C4-2B (cell line): ENCODE measurements around the gene MFAP1.
"Not testable (repeated sequence)": the region's sequence is repeated elsewhere in the genome, so short reads cannot be mapped to it uniquely, and the experiment has no call there.

ENCODE experiments used
- H3K27ac ChIP-seq: fragments of 450-650 bp; 2 replicates; pipeline ENCODE4 v1.5.1; 2017
- ZFX ChIP-seq: fragments of 450-650 bp; IDR thresholded peaks from 2 replicates; pipeline ENCODE4 v1.6.1; 2017
- TF ChIP-seq, protein P1 (sequence below): fragments of 450-650 bp; conservative IDR thresholded peaks from 2 replicates; pipeline ENCODE4 v1.5.1; 2017; ENCODE audit warnings: mild to moderate bottlenecking

MFAP1 gene

DNA sequence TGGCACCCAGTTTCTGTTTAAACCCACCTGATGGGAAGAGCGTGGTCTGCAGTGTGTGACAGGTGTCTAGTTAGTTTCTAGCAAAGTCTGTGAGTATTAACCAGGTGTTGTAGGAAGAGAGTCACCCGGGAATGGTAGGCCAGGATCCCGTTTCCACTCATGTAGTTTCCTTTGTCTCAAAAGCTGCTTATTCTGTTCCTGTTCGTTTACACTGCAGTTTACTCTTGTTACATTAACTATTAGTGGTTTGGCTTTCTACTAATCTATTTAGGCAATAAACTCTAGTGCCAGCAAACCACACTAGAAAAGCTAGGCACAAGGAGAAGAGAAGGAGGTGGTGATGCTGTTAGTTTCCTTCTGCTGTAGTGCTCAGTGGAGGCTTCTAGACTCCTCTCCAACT is 35.1 kb upstream of the MFAP1 start:
- H3K27ac ChIP-seq, result peak overlapping the region; percentile 19; the same call in 1 of the 2 replicates
- TF ChIP-seq, protein P1, sequence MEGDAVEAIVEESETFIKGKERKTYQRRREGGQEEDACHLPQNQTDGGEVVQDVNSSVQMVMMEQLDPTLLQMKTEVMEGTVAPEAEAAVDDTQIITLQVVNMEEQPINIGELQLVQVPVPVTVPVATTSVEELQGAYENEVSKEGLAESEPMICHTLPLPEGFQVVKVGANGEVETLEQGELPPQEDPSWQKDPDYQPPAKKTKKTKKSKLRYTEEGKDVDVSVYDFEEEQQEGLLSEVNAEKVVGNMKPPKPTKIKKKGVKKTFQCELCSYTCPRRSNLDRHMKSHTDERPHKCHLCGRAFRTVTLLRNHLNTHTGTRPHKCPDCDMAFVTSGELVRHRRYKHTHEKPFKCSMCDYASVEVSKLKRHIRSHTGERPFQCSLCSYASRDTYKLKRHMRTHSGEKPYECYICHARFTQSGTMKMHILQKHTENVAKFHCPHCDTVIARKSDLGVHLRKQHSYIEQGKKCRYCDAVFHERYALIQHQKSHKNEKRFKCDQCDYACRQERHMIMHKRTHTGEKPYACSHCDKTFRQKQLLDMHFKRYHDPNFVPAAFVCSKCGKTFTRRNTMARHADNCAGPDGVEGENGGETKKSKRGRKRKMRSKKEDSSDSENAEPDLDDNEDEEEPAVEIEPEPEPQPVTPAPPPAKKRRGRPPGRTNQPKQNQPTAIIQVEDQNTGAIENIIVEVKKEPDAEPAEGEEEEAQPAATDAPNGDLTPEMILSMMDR, result no peak
- no peak for TF ChIP-seq ZFX

DNA sequence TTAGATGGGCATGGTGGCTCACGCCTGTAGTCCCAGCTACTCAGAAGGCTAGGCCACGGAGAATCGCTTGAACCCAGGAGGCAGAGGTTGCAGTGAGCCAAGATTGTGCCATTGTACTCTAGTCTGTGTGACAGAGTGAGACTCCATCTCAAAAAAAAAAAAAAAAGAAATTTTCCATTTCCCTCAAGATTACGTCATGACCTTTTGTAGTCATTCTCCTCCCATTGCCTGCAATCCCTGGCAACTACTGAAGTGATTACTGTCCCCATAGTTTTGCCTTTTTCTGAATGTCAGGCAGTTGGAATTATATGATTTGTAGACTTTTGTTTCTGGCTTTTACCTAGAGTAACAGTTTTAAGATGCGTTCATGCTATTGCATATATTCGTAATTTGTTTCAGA is 30.3 kb upstream of the MFAP1 start:
- H3K27ac ChIP-seq, result no peak overlapping the region
- TF ChIP-seq, protein P1, result no peak
- no peak for TF ChIP-seq ZFX

DNA sequence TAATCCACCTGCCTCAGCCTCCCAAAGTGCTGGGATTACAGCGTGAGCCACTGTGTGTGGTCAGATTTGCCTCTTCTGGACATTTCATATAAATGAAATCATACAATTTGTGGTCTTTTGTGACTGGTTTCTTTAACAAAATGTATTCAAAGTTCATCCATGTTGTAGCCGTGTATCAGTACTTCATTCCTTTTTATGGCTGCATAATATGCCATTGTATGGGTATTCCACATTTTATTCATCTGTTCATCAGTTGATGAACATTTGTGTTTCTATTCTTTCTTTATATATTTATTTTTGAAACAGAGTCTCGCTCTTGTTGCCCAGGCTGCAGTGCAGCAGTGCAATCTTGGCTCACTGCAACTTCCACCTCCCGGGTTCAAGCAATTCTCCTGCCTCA is 28.1 kb upstream of the MFAP1 start:
- no peak overlapping the region for H3K27ac ChIP-seq
- TF ChIP-seq, protein P1, result no peak
- TF ChIP-seq ZFX, result no peak

DNA sequence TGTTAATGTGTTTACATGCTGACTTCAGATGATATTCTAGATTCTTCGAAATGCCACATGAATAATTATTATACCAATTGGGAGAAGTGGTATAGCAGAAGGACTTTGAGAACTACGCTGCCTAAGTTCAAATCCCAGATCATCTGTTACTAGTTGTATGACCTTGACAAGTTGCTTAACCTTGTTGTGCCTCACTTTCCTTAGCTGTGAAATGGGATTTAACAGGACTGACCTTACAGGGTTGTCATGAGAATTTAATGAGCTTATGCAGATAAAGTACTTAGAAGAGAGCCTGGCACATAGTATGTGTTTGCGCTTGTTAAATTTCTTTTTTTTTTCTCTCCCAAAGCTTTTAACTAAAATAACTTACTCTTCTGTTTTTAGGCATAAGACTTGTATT is 26.8 kb upstream of the MFAP1 start:
- no peak for TF ChIP-seq ZFX
- TF ChIP-seq, protein P1, result no peak
- H3K27ac ChIP-seq, result no peak overlapping the region

DNA sequence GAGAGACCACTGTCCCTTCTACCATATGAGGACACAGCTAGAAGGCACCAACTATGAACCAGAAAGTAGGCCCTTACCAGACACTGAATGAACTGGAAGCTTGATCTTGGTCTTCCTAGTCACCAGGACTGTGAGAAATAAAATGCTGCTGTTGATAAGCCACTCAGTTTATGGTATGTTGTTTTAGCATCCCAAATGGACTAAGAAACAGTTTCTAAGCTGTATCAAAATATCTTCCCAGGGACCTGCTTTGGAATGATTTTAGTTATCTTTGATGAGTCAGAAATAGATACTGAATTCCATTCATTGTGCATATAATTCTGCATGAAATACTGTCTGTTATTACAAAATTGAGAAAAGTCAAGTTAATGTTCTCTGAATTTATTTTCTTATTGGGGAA is 20.9 kb upstream of the MFAP1 start:
- no peak overlapping the region for H3K27ac ChIP-seq
- no peak for TF ChIP-seq ZFX

DNA sequence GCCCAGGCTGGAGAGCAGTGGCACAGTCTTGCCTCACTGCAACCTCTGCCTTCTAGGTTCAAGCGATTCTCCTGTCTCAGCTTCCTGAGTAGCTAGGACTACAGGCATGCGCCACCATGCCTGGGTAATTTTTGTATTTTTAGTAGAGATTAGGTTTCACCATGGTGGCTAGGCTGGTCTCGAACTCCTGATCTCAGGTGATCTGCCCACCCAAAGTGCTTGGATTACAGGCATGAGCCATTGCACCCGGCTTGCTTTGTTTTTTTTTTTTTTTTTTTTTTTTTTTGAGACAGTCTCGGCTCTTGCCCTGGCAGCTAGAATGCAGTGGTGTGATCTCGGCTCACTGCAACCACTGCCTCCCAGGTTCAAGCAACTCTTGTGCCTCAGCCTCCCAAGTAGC is 8.0 kb upstream of the MFAP1 start:
- not testable (repeated sequence) for H3K27ac ChIP-seq

DNA sequence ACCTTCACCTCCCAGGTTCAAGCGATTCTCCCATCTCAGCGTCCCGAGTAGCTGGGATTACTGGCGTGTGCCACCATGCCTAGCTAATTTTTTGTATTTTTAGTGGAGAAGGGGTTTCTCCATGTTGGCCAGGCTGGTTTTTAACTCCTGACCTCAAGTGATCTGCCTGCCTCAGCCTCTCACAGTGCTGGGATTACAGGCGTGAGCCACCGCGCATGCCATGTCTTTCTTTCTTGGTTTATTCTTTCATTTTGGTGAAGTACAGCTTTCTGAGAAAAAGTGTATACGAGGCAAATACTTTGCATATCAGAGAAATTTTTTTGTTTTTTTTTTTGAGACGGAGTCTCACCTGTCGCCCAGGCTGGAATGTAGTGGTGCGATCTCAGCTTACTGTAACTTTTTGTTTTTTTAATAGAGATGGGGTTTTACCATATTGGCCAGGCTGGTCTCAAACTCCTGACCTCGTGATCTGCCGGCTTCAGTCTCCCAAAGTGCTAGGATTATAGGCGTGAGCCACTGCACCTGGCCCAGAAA is 7.1 kb upstream of the MFAP1 start:
- not testable (repeated sequence) for H3K27ac ChIP-seq

DNA sequence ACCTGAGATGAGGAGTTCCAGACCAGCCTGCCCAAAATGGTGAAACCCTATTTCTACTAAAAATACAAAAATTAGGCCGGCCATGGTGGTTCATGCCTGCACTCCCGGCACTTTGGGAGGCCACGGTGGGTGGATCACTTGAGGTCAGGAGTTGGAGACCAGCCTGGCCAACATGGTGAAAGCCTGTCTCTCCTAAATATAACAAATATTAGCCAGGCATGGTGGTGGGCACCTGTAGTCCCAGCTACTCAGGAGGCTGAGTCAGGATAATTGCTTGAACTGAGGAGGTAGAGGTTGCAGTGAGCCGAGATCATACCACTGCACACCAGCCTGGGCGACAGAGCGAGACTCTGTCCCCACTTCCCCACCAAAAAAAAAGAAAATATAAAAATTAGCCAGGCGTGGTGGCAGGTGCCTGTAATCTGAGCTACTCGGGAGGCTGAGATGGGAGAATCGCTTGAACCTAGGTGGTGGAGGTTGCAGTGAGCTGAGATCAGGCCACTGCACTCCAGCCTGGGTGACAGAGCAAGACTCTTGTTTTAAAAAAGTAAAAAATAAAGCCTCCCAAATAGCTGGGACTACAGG is 6.3 kb upstream of the MFAP1 start:
- H3K27ac ChIP-seq, result not testable (repeated sequence)

DNA sequence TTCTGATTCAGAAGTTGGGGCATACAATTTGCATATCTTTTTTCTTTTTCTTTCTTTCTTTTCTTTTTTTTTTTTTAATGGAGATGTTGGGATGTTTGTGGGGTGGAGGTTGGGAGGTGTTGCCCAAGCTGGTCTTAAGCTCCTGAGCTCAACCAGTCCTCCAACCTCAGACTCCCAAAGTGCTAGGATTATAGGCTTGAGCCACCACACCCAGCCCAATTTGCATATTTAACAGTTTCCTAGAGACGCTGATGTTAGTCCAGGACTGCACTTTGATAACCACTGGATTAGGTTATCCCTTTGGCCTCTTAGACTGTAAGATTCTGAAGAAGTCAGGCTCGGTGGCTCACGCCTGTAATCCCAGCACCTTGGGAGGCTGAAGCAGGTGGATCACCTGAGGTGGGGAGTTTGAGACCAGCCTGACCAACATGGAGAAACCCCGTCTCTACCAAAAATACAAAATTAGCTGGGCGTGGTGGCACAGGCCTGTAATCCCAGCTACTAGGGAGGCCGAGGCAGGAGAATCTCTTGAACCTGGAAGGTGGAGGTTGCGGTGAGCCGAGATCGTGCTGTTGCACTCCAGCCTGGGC is 5.6 kb upstream of the MFAP1 start:
- not testable (repeated sequence) for H3K27ac ChIP-seq

DNA sequence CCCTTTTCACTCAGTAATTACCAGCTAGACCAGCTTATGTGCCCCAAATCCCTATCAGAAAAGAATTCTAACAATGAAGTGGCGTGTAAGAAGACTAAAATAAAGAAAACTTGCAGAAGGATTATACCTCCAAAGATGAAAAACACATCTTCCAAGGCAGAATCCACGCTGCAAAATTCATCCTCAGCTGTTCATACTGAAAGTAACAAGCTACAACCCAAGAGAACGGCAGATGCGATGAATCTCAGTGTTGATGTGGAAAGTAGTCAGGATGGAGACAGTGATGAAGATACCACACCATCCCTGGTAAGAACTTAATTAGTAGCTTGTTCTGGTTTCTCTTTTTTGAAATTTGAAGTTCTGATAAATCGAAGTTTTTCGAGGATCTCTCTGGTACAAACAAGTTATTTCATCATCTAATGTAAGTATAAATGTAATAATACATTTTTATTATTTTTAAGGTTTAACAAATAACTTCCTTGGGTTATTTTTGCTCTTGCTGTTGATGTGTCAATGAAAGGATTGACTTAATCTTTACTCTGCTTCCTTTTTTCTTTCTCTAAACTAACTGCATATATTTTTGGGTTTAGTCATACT is 3.7 kb upstream of the MFAP1 start:
- no peak overlapping the region for H3K27ac ChIP-seq
- no peak for TF ChIP-seq ZFX
- TF ChIP-seq, protein P1, result no peak
